Psoas muscle (tissue), 8 donors: ENCODE results near the gene USP27X. TPM values are rescaled to one million over a fixed set of nuclear protein-coding genes. Genes with fewer than 3 reads are reported as not detected.

Experiments used
- ATAC-seq, 4 donors: fragments of 200-7000 bp; cut with Tn5 transposase; one replicate each; pipeline ENCODE4 v1.9.1; 2020; ENCODE audit warnings: moderate library complexity in 3 of 4, mild to moderate bottlenecking in 2 of 4
- DNase-seq, 2 donors: peaks; one replicate each; pipeline ENCODE4 v3.0.0-alpha.2; 2020
- H3K27ac ChIP-seq: fragments of 200-600 bp; one replicate; pipeline ENCODE4 v1.8.0; 2022
- H3K27me3 ChIP-seq, 3 donors: fragments of 200-600 bp in 1 of 3; one replicate each; pipeline versions ENCODE4 v1.6.1 to v1.8.0; 2013 to 2022; ENCODE audit warnings: low read length in 2 of 3, mild to moderate bottlenecking in 2 of 3, moderate library complexity in 1 of 3; ENCODE audit not compliant: insufficient read depth in 3 of 3
- H3K36me3 ChIP-seq, 2 donors: fragments of 200-600 bp in 1 of 2; one replicate each; pipeline versions ENCODE4 v1.6.1 to v1.8.0; 2013 to 2022; ENCODE audit warnings: low read depth in 1 of 2, mild to moderate bottlenecking in 1 of 2, moderate library complexity in 1 of 2; ENCODE audit not compliant: insufficient read depth in 1 of 2
- H3K4me1 ChIP-seq: fragments of 200-600 bp; one replicate; pipeline ENCODE4 v1.8.0; 2022
- H3K4me3 ChIP-seq: fragments of 200-600 bp; one replicate; pipeline ENCODE4 v1.8.0; 2022; ENCODE audit warnings: mild to moderate bottlenecking
- H3K9me3 ChIP-seq: fragments of 200-600 bp; one replicate; pipeline ENCODE4 v1.8.0; 2022
- CTCF ChIP-seq: fragments of 200-600 bp; IDR thresholded peaks from one replicate; pipeline ENCODE4 v1.8.0; 2022; ENCODE audit warnings: antibody characterized with exemption
- WGBS, 3 donors: extraction: QIAGEN DNeasy Blood & Tissue Kit; methylation state at CpG; one replicate each; pipeline versions ENCODE4 v1.1.6 to v1.1.7; 2013; 5-methylcytosine and 5-hydroxymethylcytosine counted together
- intact Hi-C, 2 donors: fragments of 100-400 bp; cut with DNase I; formaldehyde crosslinking; loops; one replicate each; pipeline versions ENCODE4 v1.11.0 to v1.14.2; 2022
- polyA plus RNA-seq, 3 donors: library from polyadenylated mRNA; stranded (reverse); fragments of 200-250 nt; gene quantifications; one replicate each; pipeline ENCODE4 v1.2.3, GENCODE V29; 2013
- total RNA-seq, 4 donors: library from RNA; stranded (reverse); fragmentation: NEBNext Ultra II Directional in 2 of 4; extraction: Animal tissue kit (Norgen Biotek cat#: 25700) in 2 of 4; gene quantifications; one replicate each; pipeline versions ENCODE4 v1.2.1 to v1.2.4, GENCODE V29; 2021 to 2023
- donor health status: healthy with polysubstance abuse.
- donor health status: DM: no; HTN: no; CAD: no; lungs with moderate emphysema.
- donor health status: Bipolar disorder and iron deficiency.
- donor health status: healthy.
- donor health status: DM: yes; HTN: yes; CAD: no.
- donor health status: DM: no; HTN: no; CAD: no.
- donor health status: DM: no; HTN: no; CAD: no.
- donor health status: DM: yes; HTN: yes; CAD: no.

USP27X gene
- total and polyA plus RNA-seq, 7 donors, result 1.5 to 4.3 (median 2.3) TPM

DNA sequence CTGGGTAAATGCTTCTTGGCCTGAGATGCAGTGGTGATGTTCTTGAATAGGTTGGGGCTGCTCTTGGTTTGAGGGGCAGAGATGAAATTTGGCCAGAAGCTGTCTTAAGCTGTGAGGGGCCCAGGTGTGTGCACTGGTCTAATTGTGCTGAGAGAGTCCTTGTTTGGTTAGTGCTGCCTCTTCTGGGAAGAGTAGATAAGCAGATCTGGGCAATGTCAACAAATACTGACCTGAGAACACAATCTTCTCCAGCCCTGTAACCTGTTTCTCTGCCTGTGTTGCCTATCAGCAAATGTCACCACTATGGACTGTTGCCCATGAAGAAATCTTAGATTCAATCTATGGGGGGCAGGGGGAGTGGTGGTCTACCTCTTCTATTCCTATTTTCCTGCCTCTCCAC, 17.2 kb upstream of the USP27X start:
- no peak for TF ChIP-seq CTCF
- H3K9me3 ChIP-seq, result no peaks in the 10 kb centered on the region
- intact Hi-C loops, result no loop called here

GRCh38 chrX:49868739-49869138, 10.5 kb upstream of the USP27X start:
- 14 to 28% (median 23%) methylated on average over 1 of the region's 1 CpG for WGBS, 3 donors
- no peak overlapping the region for H3K27ac ChIP-seq
- no peak overlapping the region for H3K4me3 ChIP-seq
- intact Hi-C loops, result no loop called here
- ATAC-seq (no peak), DNase-seq (no peak)
- H3K27me3 ChIP-seq, result peaks cover 0 to 11% (median 0%) of the 10 kb centered on the region in 3 donors
- no peaks in the 10 kb centered on the region for H3K36me3 ChIP-seq
- H3K9me3 ChIP-seq, result no peaks in the 10 kb centered on the region
- H3K4me1 ChIP-seq, result no peaks in the 10 kb centered on the region
- no peak for TF ChIP-seq CTCF

More for the DNA sequence above, 17.2 kb upstream of the USP27X start:
- no peaks in the 10 kb centered on the region for H3K36me3 ChIP-seq
- no peak for ATAC-seq
- peaks cover 0 to 1% (median 0%) of the 10 kb centered on the region in 3 donors for H3K27me3 ChIP-seq
- no peak for DNase-seq
- H3K27ac ChIP-seq, result no peak overlapping the region
- no peak overlapping the region for H3K4me3 ChIP-seq
- no peaks in the 10 kb centered on the region for H3K4me1 ChIP-seq

GRCh38 chrX:49876750-49877149, 2.5 kb upstream of the USP27X start:
- peaks cover 0 to 5% (median 0%) of the 10 kb centered on the region in 3 donors for H3K27me3 ChIP-seq
- 16 to 41% (median 17%) methylated on average over 3 of the region's 3 CpGs for WGBS, 3 donors
- H3K4me1 ChIP-seq, result no peaks in the 10 kb centered on the region
- no peak for ATAC-seq
- DNase-seq, result no peak
- H3K9me3 ChIP-seq, result no peaks in the 10 kb centered on the region
- no peak overlapping the region for H3K4me3 ChIP-seq
- peak; percentile 53 for TF ChIP-seq CTCF
- H3K36me3 ChIP-seq, result no peaks in the 10 kb centered on the region
- no peak overlapping the region for H3K27ac ChIP-seq
- intact Hi-C loops, result no loop called here

GRCh38 chrX:49877397-49878101, 1.7 kb upstream of the USP27X start:
- no peak for TF ChIP-seq CTCF
- H3K9me3 ChIP-seq, result no peaks in the 10 kb centered on the region
- peaks cover 0 to 5% (median 0%) of the 10 kb centered on the region in 3 donors for H3K27me3 ChIP-seq
- intact Hi-C loops, result no loop called here
- ATAC-seq (no peak), DNase-seq (no peak)
- no peaks in the 10 kb centered on the region for H3K4me1 ChIP-seq
- no peaks in the 10 kb centered on the region for H3K36me3 ChIP-seq
- 65% methylated on average over 5 of the region's 5 CpGs for whole genome bisulfite sequencing, 3 donors
- peak overlapping the region; percentile 80 for H3K27ac ChIP-seq
- H3K4me3 ChIP-seq, result no peak overlapping the region
